Gastroesophageal sphincter (tissue), 3 donors: Measurements from ENCODE around the gene LOXHD1.

Source experiments
- EP300 ChIP-seq: sonication (generic); formaldehyde crosslinking; IDR thresholded peaks from one replicate; pipeline ENCODE4 v1.6.1; 2017; ENCODE audit warnings: antibody characterized with exemption, mild to moderate bottlenecking
- POLR2A ChIP-seq, 2 donors: fragments of 450-650 bp; IDR thresholded peaks; one replicate each; pipeline ENCODE4 v1.6.1; 2017; ENCODE audit warnings: antibody characterized with exemption in 2 of 2, mild to moderate bottlenecking in 2 of 2, moderate library complexity in 1 of 2
- TF ChIP-seq, protein P1 (sequence below), 4 experiments: fragments of 200-600 bp in 2 of 4; fragments of 450-650 bp in 2 of 4; sonication (generic) in 1 of 4; IDR thresholded peaks; one replicate each; pipeline ENCODE4 v1.5.1; 2017 to 2019; ENCODE audit warnings: antibody characterized with exemption in 4 of 4, mild to moderate bottlenecking in 2 of 4, moderate library complexity in 2 of 4

DNA sequence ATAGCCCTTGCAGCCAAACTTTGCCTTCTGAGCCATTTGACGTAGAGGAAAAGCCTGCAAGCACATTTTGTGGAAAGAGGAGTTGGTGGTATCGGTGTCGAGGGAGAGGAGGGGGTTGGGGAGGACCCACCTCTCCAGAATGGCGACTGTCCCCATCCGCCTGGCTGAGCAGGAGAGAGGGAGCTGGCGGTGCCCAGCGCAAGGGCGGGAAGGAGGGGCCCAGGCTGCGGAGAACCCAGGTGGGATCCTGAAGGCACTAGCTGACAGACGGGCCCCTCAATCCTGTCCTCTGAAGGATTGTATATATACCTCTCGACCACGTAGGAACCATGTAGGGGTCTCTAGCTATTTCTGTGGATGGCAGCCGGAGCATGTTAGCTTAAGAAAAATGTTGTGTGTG lies 200.3 kb downstream of the LOXHD1 start:
- TF ChIP-seq EP300 (no peak), POLR2A (IDR thresholded peaks at IDR 0.05) (no peak)
- TF ChIP-seq, protein P1, sequence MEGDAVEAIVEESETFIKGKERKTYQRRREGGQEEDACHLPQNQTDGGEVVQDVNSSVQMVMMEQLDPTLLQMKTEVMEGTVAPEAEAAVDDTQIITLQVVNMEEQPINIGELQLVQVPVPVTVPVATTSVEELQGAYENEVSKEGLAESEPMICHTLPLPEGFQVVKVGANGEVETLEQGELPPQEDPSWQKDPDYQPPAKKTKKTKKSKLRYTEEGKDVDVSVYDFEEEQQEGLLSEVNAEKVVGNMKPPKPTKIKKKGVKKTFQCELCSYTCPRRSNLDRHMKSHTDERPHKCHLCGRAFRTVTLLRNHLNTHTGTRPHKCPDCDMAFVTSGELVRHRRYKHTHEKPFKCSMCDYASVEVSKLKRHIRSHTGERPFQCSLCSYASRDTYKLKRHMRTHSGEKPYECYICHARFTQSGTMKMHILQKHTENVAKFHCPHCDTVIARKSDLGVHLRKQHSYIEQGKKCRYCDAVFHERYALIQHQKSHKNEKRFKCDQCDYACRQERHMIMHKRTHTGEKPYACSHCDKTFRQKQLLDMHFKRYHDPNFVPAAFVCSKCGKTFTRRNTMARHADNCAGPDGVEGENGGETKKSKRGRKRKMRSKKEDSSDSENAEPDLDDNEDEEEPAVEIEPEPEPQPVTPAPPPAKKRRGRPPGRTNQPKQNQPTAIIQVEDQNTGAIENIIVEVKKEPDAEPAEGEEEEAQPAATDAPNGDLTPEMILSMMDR (IDR thresholded peaks at IDR 0.05): no peak
